Fibroblast of lung (primary cell): ENCODE data around the gene SDSL.

Experiments used
- EZH2 ChIP-seq: IDR thresholded peaks from 2 replicates; pipeline ENCODE4 v1.5.1; 2012; ENCODE audit warnings: low read length, control low read depth, mild to moderate bottlenecking; ENCODE audit errors: missing control alignments
- TF ChIP-seq, protein P1 (sequence below), 2 donors: IDR thresholded peaks in 1 of 2; conservative IDR thresholded peaks in 1 of 2; 1 replicate in 1 of 2; 2 replicates in 1 of 2; pipeline ENCODE4 v1.5.1; 2011 to 2012; ENCODE audit warnings: low read length in 2 of 2, control low read depth in 1 of 2, inconsistent platforms in 1 of 2, low read depth in 1 of 2, mild to moderate bottlenecking in 1 of 2

DNA sequence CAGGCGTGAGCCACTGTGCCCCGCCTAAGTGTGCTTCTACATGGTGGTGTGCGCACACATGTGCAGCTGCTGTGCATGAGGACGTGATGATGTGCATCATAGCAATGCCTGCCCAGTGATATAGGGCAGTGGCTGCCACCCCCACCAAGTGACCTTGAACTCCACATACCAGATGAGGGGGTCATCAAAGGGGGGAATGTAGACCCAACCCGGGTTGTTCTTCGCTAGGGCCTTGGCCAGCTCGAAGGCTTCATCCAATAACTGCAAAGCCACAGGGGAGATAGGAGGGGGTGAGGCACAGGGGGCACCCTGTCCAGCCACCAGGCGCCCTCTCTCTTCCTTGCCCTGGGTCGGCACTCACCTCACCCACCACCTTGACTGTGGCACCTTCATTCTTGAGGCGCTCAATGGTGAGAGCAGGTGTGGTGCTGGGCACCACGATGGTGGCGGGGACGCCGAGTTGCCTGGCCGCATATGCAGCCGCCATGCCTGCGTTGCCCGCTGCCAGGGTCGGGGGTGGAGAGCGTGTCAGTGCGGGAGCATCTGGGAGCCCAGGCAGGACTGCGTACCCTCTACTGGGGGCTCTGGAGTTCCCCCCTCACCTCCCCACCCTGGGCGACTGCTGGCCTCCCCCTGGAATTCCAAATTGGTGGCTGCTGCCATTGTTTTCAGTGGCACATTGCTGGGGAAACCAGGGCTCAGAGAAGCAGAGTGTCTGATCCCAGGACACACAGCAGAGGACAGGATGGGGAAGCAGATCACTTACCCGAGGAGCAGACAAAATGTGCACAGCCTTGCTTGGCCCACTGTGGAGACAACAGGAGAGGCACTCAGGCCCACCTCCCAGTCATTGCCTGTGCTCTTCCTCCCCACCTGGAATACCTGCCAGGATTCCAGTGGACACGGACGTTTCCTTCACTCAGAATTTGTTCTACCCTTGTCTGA lies 23.6 kb upstream of the SDSL start:
- TF ChIP-seq, protein P1, sequence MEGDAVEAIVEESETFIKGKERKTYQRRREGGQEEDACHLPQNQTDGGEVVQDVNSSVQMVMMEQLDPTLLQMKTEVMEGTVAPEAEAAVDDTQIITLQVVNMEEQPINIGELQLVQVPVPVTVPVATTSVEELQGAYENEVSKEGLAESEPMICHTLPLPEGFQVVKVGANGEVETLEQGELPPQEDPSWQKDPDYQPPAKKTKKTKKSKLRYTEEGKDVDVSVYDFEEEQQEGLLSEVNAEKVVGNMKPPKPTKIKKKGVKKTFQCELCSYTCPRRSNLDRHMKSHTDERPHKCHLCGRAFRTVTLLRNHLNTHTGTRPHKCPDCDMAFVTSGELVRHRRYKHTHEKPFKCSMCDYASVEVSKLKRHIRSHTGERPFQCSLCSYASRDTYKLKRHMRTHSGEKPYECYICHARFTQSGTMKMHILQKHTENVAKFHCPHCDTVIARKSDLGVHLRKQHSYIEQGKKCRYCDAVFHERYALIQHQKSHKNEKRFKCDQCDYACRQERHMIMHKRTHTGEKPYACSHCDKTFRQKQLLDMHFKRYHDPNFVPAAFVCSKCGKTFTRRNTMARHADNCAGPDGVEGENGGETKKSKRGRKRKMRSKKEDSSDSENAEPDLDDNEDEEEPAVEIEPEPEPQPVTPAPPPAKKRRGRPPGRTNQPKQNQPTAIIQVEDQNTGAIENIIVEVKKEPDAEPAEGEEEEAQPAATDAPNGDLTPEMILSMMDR (conservative IDR thresholded peaks at IDR 0.05 in 1 of 2, IDR thresholded peaks at IDR 0.05 in 1 of 2; ENCODE audit: low read depth in 1 of 2, low read length in 2 of 2) = no peak
- TF ChIP-seq EZH2 = no peak
